HG02759 (cell line): ENCODE measurements around the gene TFB1M.
"Not testable (repeated sequence)": the region's sequence is repeated elsewhere in the genome, so short reads cannot be mapped to it uniquely, and the experiment has no call there.

Source experiments
- ATAC-seq: cut with Tn5 transposase; IDR thresholded peaks from one replicate; pipeline ENCODE4 v1.9.1; 2021; ENCODE audit warnings: mild to moderate bottlenecking, moderate library complexity; ENCODE audit not compliant: unreplicated experiment

The TFB1M gene

GRCh38 chr6:155330133-155330734, 15.9 kb upstream of the TFB1M start:
- no peak for ATAC-seq

GRCh38 chr6:155329460-155330132, 15.3 kb upstream of the TFB1M start:
- ATAC-seq, result no peak

GRCh38 chr6:155328539-155329459, 14.5 kb upstream of the TFB1M start:
- no peak for ATAC-seq

- no peak for ATAC-seq
Observed at GRCh38 chr6:155328074-155328538, 13.8 kb upstream of the TFB1M start.

- ATAC-seq, result peak; percentile 77
Observed at GRCh38 chr6:155327326-155328073, 13.2 kb upstream of the TFB1M start.

- no peak for ATAC-seq
Observed at GRCh38 chr6:155325700-155326516, 11.6 kb upstream of the TFB1M start.

- no peak for ATAC-seq
Observed at GRCh38 chr6:155324993-155325392, 10.7 kb upstream of the TFB1M start.

- ATAC-seq, result no peak
Observed at GRCh38 chr6:155324172-155324571, 9.9 kb upstream of the TFB1M start.

GRCh38 chr6:155319902-155320301, 5.6 kb upstream of the TFB1M start:
- no peak for ATAC-seq

- ATAC-seq, result no peak
Observed at GRCh38 chr6:155317186-155317585, 2.9 kb upstream of the TFB1M start.

- ATAC-seq, result no peak
Observed at GRCh38 chr6:155316419-155316818, 2.1 kb upstream of the TFB1M start.

- no peak for ATAC-seq
Observed at GRCh38 chr6:155315516-155315871, 1.2 kb upstream of the TFB1M start.

GRCh38 chr6:155314773-155315515, 660 bp upstream of the TFB1M start:
- ATAC-seq, result peak; percentile 56

- ATAC-seq, result peak; percentile 19
Observed at GRCh38 chr6:155313602-155314091, 637 bp downstream of the TFB1M start.

- ATAC-seq, result not testable (repeated sequence)
Observed at GRCh38 chr6:155312950-155313349, 1.3 kb downstream of the TFB1M start.

GRCh38 chr6:155311583-155311982, 2.7 kb downstream of the TFB1M start:
- ATAC-seq, result no peak

- ATAC-seq, result no peak
Observed at GRCh38 chr6:155311086-155311485, 3.2 kb downstream of the TFB1M start.

- ATAC-seq, result no peak
Observed at GRCh38 chr6:155310596-155310995, 3.7 kb downstream of the TFB1M start.

- no peak for ATAC-seq
Observed at GRCh38 chr6:155309150-155309549, 5.1 kb downstream of the TFB1M start.
